Activated naive CD8-positive, alpha-beta T cell treated with anti-CD3 and anti-CD28 coated beads, Interleukin-2, amount 50 U/mL, for 24 hours (primary cell): ENCODE data around the gene DTD1.

Experiments used
- ATAC-seq: fragments of 150-1000 bp; cut with Tn5 transposase; one replicate; pipeline ENCODE4 v1.10.0; 2021
- DNase-seq: peaks from one replicate; pipeline ENCODE4 v3.0.0; 2021
- H3K27ac Mint-ChIP-seq: one replicate; pipeline ENCODE4 v1.8.0; 2021; ENCODE audit warnings: mild to moderate bottlenecking, mixed read lengths
- H3K27me3 Mint-ChIP-seq: one replicate; pipeline ENCODE4 v1.8.0; 2021; ENCODE audit warnings: mixed read lengths
- H3K36me3 Mint-ChIP-seq: one replicate; pipeline ENCODE4 v1.8.0; 2021; ENCODE audit warnings: low read depth, mixed read lengths
- H3K4me1 Mint-ChIP-seq: one replicate; pipeline ENCODE4 v1.8.0; 2021; ENCODE audit warnings: mixed read lengths
- H3K4me3 Mint-ChIP-seq: one replicate; pipeline ENCODE4 v1.8.0; 2021; ENCODE audit warnings: mild to moderate bottlenecking, moderate library complexity, mixed read lengths
- H3K9me3 Mint-ChIP-seq: one replicate; pipeline ENCODE4 v1.8.0; 2021; ENCODE audit warnings: mixed read lengths

DTD1 gene

DNA sequence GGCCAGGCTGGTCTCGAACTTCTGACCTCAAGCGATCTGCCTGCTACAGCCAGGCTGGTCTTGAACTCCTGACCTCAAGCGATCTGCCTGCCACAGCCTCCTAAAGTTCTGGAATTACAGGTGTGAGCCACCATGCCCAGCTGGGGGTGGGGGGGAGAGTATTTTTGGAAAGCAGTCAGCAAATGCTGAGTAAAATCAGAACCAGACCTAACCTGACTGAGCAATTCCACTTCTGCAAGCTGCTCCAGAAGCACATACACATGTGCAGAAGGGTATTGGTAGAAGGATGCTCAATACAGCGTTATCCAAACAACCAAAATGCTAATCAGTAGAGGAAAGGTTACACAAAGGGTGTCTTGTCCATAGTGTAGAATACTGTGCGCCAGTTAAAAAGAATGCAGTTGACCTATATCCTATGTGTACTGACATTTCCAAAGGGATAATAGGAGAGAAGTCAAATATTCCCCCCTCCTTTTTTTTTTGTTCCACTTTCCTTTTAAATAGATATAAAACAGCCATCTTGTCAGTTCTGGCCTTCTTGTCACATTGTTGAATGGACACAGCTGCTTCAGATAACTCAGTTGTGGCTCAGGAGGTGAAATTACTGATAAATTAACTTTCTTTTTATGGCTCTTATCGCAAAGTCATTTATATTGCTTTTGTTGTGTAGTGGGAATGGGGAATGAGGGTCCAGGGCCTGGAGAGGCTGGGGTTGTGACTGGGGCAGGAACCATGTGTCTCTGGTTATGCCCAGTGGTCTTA lies 74.6 kb downstream of the DTD1 start:
- ATAC-seq (no peak), DNase-seq (no peak)
- no peaks in the 10 kb centered on the region for H3K4me1 Mint-ChIP-seq
- H3K4me3 Mint-ChIP-seq, result no peak overlapping the region
- H3K9me3 Mint-ChIP-seq, result no peaks in the 10 kb centered on the region
- H3K27me3 Mint-ChIP-seq, result no peaks in the 10 kb centered on the region
- H3K36me3 Mint-ChIP-seq, result peaks cover 3% of the 10 kb centered on the region
- no peak overlapping the region for H3K27ac Mint-ChIP-seq

DNA sequence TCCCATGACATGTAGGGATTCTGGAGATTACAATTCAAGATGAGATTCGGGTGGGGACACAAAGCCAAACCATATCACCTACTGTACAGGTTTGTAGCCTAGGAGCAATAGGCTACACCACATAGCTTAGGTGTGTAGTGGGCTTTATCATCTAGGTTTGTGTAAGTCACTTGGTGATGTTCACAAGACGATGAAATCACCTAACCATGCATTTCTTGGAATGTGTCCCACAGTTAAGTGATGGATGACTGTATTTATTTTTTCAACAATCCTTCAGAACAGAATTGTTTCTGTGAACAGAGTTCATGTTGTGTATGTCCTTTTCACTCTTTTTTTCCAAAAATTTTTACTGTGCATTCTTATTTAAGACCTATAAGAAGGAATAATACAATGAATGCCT lies 76.1 kb downstream of the DTD1 start:
- Mint-ChIP-seq H3K36me3 (peaks cover 3% of the 10 kb centered on the region), H3K27ac (no peak overlapping the region)

DNA sequence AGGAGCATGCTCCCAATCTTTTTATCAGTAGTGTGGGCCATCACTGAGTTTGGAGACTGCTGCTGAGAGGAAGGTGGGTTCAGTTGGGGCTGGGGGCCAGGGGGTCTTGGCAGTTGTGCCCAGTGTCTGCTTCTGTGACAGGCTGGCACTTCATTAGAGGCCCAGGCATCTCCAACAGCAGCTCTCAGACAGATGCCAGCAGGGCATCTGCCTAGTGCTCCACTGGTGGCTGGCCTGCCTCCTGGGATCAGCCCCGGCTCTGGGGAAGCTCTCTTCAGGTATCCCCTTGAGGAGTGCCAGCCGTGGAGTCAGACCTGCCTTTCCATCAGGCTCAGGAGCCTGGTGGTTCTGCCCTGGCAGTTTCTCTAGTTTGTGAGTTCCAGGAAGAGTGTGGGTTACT lies 77.3 kb downstream of the DTD1 start:
- no peaks in the 10 kb centered on the region for H3K27me3 Mint-ChIP-seq
- no peaks in the 10 kb centered on the region for H3K4me1 Mint-ChIP-seq
- no peak for DNase-seq
- no peak overlapping the region for H3K27ac Mint-ChIP-seq
- H3K36me3 Mint-ChIP-seq, result peaks cover 2% of the 10 kb centered on the region
- ATAC-seq, result no peak
- no peaks in the 10 kb centered on the region for H3K9me3 Mint-ChIP-seq
- H3K4me3 Mint-ChIP-seq, result no peak overlapping the region

More for the DNA sequence above, 76.1 kb downstream of the DTD1 start:
- ATAC-seq (no peak), DNase-seq (no peak)
- no peak overlapping the region for H3K4me3 Mint-ChIP-seq
- no peaks in the 10 kb centered on the region for H3K9me3 Mint-ChIP-seq
- H3K27me3 Mint-ChIP-seq, result no peaks in the 10 kb centered on the region
- no peaks in the 10 kb centered on the region for H3K4me1 Mint-ChIP-seq

DNA sequence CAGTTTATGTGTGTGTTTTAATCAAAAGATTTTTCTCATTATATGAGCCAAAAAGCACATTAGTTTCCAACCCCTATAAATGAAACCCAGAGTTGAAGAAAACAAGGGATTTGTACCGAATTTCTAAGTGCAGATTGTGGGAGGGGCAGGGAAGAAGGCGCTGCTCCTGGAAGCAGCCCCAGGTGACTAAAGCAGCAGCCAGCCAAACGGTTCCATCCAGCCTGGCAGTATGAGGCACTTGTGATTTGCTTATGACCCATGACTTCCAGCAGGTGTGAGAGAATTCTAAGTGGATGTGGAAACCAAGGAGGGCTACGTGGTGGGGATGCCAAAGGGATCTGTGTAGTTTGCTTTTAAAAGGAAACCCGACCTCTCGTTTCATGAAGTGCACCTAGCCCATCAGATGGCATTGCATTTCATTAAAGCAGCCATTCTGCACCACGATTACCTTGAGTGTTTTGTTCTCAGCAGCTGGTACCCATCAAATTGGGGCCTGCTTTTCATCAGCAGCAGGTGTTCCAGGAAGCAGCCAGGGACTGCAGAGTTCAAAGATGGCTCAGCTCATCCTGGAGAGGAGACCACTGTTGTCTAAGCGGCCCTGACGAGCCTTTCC lies 79.1 kb downstream of the DTD1 start:
- ATAC-seq, result no peak
- no peaks in the 10 kb centered on the region for H3K9me3 Mint-ChIP-seq
- H3K27ac Mint-ChIP-seq, result no peak overlapping the region
- H3K4me1 Mint-ChIP-seq, result no peaks in the 10 kb centered on the region
- H3K27me3 Mint-ChIP-seq, result no peaks in the 10 kb centered on the region
- H3K36me3 Mint-ChIP-seq, result peaks cover 4% of the 10 kb centered on the region
- DNase-seq, result no peak
- H3K4me3 Mint-ChIP-seq, result no peak overlapping the region

DNA sequence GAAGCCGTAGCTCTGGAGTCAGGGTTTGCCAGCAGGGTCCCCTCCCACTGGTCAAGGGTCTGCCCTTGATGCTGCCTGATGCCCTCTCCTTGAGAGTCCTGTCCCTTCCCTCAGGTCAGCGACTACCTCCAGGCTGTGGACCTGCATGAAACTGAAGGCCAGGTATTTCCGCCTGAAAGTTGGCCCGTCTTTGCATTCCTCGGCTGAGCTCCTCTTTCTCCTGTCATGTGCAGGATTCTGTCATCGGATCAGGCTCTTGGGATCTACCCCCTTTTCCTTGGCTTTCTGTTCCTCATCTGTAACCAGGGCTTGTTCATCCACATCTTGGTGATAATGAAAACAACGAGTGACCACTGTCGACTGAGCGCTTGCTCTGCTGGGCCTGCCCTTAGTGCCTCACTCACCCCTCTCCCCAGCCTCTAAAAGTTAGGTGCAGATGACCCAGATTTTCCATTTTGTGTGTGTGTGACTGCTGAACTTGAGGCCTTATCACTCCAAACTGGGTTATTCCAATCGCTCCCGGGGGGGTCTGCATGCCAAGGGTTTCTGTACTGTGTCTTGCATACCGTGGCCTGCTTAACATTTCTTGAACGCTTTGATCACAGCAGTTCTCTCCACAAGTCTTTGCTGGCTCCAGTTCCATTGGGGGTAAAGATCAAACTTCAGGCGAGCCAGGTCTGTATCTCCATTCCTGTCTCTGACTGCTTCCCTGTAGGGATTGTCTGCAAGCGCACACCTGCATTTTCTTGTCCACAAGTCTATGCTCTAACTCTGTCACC lies 81.6 kb downstream of the DTD1 start:
- Mint-ChIP-seq H3K27me3 (no peaks in the 10 kb centered on the region), H3K27ac (no peak overlapping the region), H3K9me3 (no peaks in the 10 kb centered on the region), H3K4me1 (no peaks in the 10 kb centered on the region), H3K36me3 (peaks cover 4% of the 10 kb centered on the region), H3K4me3 (no peak overlapping the region)
- DNase-seq (no peak), ATAC-seq (no peak)

DNA sequence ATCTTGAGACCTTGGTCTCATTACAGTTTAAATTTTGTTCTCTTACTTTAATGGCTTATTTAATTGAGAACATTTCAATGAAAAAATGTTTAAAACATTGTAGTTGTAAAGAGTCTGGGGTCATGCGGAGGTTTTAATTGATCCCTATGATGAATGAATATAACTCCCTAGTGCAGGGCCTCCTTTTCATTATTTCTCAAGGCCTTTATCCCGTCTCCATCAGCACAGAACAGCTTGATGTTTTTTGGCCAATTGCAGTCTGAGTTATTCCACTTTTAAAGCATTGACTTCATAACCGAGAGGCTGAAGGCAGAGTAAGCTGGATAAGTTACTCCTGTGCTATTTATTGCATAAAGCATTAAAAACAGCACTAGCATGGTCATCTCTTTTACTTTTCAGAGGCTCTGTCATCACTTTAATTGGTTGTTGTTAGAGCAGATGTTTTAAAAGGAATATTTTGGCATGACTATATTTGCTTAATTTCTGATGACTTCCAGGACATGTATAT lies 83.4 kb downstream of the DTD1 start:
- Mint-ChIP-seq H3K4me3 (no peak overlapping the region), H3K9me3 (no peaks in the 10 kb centered on the region), H3K4me1 (no peaks in the 10 kb centered on the region), H3K27ac (no peak overlapping the region), H3K36me3 (peaks cover 4% of the 10 kb centered on the region), H3K27me3 (no peaks in the 10 kb centered on the region)
- DNase-seq (no peak), ATAC-seq (no peak)

DNA sequence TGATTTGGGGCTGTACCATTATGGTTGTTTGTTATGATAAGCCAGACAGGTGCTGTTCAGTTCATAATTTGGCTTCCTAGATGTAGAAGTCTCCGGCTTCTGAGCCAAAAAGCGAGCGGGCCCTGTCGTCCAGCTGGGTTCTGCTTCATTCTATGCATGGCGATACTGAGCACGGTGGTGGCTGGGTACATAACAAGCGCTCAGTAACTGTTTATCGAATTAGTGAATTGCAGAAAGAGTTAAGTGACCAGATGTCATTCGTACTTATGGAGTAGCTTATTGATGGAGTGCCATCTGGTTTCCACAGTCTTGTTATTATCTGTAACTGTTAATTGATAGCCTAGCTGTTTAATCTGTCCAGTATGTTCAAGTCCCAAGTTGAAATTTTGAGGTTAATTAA lies 85.0 kb downstream of the DTD1 start:
- Mint-ChIP-seq H3K27me3 (no peaks in the 10 kb centered on the region), H3K27ac (no peak overlapping the region), H3K4me3 (no peak overlapping the region), H3K36me3 (peaks cover 4% of the 10 kb centered on the region), H3K9me3 (no peaks in the 10 kb centered on the region), H3K4me1 (no peaks in the 10 kb centered on the region)
- DNase-seq (no peak), ATAC-seq (no peak)

DNA sequence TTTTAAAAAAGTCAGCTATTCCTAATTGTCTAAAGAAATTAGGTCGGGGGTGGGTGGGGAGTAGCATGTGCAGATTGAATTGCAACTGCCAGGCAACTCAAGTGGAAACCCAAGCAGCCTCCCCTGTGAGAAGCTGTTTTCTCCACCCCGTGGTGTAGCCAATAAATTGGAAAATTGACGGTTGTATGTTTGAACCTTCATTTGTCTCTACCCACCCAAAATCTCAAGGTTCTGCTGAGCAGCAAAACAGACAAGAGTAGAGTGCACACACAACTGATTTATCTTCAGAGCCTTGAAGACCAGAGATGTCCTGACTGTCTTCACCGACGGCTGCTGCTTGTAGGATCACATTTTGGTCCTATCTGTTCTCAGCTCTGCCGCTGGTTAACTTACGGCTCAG lies 88.5 kb downstream of the DTD1 start:
- peaks cover 2% of the 10 kb centered on the region for H3K36me3 Mint-ChIP-seq

DNA sequence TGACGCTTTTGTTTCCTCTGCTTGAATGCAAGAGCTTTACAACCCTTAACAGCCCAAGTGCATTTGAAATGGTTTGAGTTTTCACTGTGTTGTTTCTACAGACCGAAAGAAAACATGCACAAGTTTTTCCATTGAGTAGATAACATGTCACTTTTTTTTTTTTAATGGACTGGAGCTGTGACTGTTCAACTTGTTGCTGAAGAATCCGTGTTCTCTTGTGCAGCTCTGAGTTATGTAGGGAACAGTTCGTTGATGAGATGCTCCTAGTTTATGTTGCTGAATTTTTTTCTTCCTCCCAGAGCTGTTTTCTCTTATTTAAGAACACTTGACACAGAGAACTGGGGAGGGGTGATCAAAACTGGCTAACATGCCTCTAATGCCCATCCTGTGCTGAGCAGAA lies 89.3 kb downstream of the DTD1 start:
- no peaks in the 10 kb centered on the region for H3K27me3 Mint-ChIP-seq
- DNase-seq, result no peak
- H3K4me3 Mint-ChIP-seq, result no peak overlapping the region
- no peaks in the 10 kb centered on the region for H3K36me3 Mint-ChIP-seq
- no peak overlapping the region for H3K27ac Mint-ChIP-seq
- H3K9me3 Mint-ChIP-seq, result no peaks in the 10 kb centered on the region
- peaks cover 10% of the 10 kb centered on the region for H3K4me1 Mint-ChIP-seq
- ATAC-seq, result no peak

More for the DNA sequence above, 88.5 kb downstream of the DTD1 start:
- peaks cover 10% of the 10 kb centered on the region for H3K4me1 Mint-ChIP-seq
- no peak overlapping the region for H3K27ac Mint-ChIP-seq
- DNase-seq (no peak), ATAC-seq (no peak)
- H3K9me3 Mint-ChIP-seq, result no peaks in the 10 kb centered on the region
- H3K4me3 Mint-ChIP-seq, result no peak overlapping the region
- H3K27me3 Mint-ChIP-seq, result no peaks in the 10 kb centered on the region

DNA sequence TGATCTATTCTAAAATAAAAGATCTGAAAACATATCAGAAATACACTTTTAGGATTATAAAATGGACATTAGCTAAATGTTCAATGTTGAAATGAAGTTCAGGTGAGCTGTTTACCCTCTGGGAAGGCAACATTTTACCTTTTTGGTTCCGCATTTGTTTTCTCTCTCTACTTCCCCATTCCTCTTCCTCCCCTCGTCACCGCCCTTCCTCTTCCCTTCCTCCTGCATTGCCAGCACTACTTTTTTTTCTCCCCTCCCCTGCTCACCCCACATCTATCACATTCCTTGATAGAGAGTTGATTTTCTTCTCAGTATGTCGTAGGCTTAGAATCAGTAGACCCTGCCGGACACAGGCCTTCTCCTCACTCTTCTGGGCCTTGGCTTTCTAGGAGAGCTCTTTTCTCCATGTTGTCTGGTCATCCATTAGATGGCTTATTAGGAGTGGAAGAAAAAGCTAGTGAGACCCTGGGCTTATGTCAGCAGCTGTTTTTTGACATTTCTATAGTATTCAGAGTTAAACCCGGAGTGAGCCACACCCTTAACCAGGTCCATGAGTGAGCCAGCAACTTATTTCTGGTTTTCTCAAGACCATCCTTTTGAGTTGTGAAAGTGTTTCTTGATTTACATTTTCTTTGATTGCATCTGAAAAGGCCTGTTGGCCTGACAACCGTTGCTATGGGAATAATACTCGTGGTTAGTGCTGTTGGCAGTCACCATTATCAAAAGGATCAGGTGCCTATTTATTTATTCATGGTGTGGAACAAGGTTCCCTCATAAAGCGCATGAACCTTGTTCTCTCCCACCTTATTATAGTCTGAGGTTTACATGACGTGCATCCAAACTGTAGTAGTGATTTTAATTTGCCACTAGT lies 90.9 kb downstream of the DTD1 start:
- H3K9me3 Mint-ChIP-seq, result no peaks in the 10 kb centered on the region
- H3K4me1 Mint-ChIP-seq, result peaks cover 10% of the 10 kb centered on the region
- ATAC-seq (no peak), DNase-seq (no peak)
- no peaks in the 10 kb centered on the region for H3K36me3 Mint-ChIP-seq
- no peaks in the 10 kb centered on the region for H3K27me3 Mint-ChIP-seq
- no peak overlapping the region for H3K4me3 Mint-ChIP-seq
- no peak overlapping the region for H3K27ac Mint-ChIP-seq

DNA sequence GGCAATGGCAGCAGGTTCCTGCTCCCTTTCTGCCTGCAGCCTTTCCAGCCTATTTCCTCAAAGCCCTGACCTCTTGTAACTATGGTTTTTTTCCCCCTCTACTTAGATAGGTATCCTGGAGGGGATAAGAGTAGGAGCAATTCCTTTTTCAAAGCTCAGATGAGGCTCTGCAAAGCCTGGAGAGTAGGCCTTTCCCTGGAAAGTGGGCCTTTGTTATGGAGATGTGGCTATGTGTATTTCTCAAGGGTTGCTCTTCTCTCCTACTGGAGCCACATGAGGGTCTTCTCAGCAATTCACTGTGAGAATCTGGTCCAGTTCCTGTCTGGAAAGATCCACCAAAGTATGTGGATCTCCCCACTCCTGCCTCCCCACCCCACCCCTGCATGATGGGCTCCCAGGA lies 96.0 kb downstream of the DTD1 start:
- H3K9me3 Mint-ChIP-seq, result no peaks in the 10 kb centered on the region
- H3K4me3 Mint-ChIP-seq, result no peak overlapping the region
- peaks cover 3% of the 10 kb centered on the region for H3K4me1 Mint-ChIP-seq
- H3K36me3 Mint-ChIP-seq, result no peaks in the 10 kb centered on the region
- ATAC-seq, result no peak
- H3K27me3 Mint-ChIP-seq, result no peaks in the 10 kb centered on the region
- no peak overlapping the region for H3K27ac Mint-ChIP-seq
- no peak for DNase-seq

DNA sequence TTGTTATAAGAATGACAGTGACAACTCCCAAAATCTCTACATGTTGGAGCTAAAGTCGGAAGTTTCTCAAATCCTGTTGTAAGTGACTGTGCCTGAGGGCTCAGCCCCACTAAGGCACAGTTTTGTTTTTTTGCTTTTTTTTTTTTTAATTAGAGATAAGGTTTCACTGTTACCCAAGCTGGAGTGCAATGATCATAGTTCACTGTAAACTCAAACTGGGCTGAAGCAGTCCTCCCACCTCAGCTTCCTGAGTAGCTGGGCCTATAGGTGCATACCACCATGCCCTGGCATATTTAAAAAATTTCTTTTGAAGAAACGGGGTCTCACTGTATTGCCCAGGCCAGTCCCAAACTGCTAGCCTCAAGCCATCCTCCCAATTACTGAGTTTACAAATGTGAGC lies 96.9 kb downstream of the DTD1 start:
- no peak overlapping the region for H3K27ac Mint-ChIP-seq
- H3K36me3 Mint-ChIP-seq, result no peaks in the 10 kb centered on the region
- H3K4me3 Mint-ChIP-seq, result no peak overlapping the region
- ATAC-seq (no peak), DNase-seq (no peak)
- no peaks in the 10 kb centered on the region for H3K9me3 Mint-ChIP-seq
- no peaks in the 10 kb centered on the region for H3K4me1 Mint-ChIP-seq
- no peaks in the 10 kb centered on the region for H3K27me3 Mint-ChIP-seq

DNA sequence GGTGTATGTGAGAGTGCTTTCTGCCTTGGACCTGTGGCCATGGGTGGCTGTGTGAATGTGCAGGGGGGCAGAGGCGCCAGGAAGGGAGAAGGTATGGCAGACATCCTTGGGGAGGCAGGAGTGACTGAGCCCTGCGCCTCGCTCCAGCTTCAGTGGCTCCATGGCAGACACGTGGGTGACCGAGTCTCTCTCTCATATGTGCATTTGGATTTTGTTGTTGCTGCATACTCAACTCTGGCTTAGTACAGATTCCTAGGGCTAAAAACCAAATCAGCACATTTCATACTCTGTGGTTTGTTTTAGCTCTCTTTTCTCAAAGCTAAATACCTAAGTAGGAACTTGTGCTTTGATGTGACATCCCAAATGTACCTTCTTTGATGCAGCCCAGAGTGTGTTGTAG lies 97.6 kb downstream of the DTD1 start:
- Mint-ChIP-seq H3K9me3 (no peaks in the 10 kb centered on the region), H3K4me3 (no peak overlapping the region), H3K4me1 (no peaks in the 10 kb centered on the region), H3K27ac (no peak overlapping the region), H3K36me3 (no peaks in the 10 kb centered on the region), H3K27me3 (no peaks in the 10 kb centered on the region)
- no peak for DNase-seq
- no peak for ATAC-seq

DNA sequence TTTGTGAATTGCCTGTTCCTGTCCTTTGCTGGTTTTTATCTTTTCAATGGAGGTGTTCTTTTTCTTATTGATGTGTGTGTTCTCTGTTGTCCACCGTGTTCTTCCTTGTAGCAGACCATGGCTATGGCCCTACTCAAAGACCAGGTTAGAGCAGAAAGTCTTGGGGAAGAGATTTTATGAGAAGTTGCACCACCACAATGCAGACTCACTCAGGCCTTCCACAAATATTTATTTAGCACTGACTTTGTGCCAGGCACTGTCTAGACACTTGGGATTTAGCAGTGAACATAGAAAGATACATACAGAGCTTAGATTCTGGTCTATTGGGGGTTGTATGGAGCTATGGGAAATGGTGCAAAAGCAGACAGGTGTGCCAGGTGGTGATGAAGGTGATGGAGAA lies 98.8 kb downstream of the DTD1 start:
- H3K27ac Mint-ChIP-seq, result no peak overlapping the region
- H3K36me3 Mint-ChIP-seq, result no peaks in the 10 kb centered on the region
- H3K4me3 Mint-ChIP-seq, result no peak overlapping the region
- DNase-seq, result no peak
- no peaks in the 10 kb centered on the region for H3K4me1 Mint-ChIP-seq
- no peaks in the 10 kb centered on the region for H3K27me3 Mint-ChIP-seq
- no peak for ATAC-seq
- H3K9me3 Mint-ChIP-seq, result no peaks in the 10 kb centered on the region
